ENCODE measurements around the gene RNF43.

RNF43 gene

DNA sequence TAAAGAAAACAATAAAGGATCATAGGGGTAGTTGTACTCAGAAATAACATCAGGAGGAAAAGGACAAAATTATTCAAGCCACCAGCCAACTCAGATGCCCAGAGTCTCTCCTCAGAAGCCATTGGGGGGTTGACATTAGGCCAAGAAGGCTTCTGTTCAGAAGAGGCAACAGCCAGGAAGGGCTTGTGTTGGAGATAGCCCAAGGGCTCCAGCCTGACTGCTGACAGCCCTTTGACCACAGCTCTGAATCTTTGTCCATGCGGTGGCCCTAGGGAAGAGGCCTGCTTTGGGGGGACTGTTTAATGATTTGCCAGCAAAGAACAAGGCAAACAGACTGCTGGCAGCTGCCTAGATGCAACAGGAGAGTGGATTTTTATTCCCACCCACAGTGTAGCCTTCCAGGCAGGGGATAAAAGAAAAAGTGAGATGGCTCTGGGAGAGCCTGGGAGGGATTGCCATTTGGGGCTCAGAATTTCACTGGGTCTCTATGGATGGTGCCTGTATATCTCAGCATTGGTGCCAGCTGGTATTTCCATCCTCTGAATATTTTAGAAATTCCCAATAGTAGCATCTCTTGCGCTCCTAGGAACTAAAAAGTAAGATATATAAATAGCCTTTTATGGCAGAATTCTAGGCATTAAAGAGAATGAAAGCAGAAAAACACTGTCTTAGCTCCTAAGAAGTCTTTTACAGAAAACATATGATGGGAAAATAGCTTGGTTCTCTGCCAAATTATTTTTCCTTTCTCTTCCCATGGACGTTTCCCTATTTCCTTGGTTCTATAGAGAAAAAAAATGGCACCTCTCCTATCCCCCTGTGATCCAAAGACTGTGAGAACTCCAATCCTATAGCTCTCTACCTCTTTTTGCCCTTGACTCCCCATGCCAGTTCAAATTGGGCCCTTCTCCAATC, 36.0 kb downstream of the RNF43 start:
- DNase-seq (ENCODE audit: low read depth, low spot score), result peak; percentile 68

DNA sequence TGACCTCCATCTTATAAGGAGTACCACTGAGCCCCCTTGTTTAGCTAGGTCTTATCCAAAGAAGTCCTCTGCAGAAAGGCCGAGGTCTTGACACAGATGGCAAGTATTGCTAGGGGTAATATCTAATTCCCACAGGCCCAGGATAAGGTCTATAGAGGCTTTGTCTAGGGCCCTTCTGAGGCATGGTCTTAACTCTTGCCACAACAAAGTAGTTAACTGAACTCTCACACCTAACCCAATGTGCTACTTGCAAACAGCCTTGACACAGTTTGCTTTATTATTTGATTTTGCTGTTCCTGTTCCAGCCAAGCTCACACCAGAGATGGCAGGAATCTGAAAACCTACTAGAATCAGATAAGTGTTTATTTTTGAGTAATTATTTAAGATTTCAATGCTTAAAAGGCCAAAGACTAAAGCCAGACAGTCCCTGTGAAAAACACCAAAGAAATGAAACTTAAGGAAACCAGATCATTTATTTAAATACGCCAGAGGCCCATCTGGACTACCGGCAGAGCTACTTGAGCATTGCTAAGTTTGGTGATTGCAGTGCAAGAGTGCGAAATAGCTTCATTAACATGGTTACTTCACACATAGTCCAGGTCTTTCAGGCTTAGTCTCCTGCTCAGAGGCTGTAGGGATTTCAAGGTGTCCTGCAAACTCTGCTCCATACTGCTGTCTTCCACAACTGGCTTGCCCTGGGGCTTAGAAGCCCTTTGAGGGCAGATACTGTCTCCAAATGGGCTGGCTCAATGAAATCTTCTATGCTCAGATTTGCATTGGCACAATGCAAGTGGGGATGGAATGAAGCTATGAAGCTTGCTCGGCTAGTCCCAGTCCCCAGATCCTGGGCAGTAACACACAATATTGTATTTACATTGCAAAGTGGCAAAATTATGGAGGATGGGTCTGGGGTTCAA, 36.9 kb downstream of the RNF43 start:
- DNase-seq (ENCODE audit: low read depth, low spot score), result peak; percentile 32

DNA sequence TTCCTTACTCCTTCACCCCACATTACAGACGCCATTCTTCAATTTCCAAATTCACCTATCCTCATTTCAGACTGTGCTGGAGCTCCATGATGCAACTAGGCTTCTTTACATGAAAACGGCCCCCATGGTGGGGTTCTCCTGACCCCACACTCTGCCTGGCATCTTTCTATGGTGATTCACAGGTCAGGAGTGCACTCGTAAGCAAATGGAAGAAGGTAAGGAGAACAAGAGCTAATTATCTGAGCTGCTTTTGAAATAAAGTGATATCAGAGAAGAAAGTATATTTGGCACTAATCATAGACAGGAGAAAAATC, 37.9 kb downstream of the RNF43 start:
- DNase-seq (ENCODE audit: low read depth, low spot score), result no peak

DNA sequence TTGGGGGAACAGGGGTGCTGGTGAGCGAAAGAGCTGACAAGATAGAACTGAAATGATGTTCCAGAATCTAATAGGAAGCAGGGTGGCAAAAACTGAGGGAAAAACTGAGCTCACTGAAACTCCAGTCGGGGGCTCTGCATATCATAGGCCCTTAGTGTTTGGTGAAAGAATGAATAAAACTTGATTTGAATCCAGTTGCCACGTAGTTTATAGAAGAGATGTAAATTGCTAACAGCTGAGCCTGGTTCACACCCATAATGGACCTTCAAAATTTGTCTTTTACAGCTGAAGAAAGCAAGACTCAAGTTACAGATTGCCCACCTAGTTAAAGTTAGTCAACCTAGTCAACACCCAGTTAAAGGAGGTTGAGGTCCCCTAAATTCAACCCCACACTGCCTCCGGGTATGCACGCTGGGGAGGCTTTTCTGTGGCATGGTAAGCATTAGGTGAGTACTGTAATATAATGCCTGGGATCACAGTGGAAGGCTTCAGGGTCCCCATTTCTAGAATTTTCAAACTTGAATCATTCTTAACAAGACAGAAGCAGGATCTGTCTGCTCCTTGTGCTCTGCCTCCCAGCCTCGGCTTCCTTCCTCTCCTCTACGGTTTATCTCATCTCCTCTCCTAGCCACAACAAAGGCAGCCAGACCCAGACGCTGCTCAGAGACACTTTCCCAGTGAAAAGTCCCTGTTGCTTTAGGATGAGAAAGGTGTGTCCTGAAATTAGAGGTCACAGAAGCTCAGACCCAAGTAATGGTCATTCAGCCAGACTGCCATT, 38.4 kb downstream of the RNF43 start:
- peak; percentile 32 for DNase-seq (ENCODE audit: low read depth, low spot score)

DNA sequence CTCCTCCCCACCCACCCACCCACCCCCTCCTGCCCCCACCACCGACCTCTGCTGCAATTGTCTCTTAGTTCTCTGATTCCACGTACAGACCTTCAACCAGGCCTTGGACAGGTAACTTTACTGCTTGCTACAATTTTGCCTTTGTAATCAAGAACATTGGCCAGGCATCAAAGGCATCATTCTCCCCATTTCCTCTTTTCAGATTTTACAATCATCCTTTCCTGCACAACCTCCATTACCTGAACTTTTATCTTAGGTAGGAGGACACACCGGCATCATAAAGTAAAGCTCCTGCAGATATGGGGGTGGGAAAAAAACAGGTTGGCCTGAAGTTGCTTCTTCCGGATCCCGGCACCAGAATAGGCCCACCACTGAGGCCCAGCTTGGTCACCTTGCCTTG, 39.7 kb downstream of the RNF43 start:
- no peak for DNase-seq (ENCODE audit: low read depth, low spot score)

DNA sequence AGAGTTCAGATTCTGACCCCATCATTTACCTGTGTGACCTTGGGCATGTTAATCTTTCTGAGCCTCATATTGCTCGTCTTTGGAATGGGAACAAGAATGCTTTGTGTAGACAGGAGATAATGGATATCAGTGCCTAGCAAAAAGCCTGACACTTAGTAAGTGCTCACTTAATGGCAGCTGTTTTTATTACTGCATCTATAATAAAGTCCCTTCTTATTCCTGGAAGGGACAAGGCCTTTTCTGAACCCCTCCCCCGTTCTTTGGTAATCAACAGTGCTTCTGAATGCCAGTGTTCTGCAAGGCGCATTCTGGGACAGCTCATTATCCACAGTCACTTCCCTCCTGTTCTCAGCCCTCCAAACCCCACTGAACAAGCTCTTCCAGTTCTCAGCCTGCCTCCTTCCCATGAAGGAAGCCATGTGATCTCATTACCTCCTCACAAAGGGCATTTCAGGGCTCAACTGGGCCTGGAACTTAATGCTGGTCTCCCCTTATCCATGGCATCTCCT, 40.2 kb downstream of the RNF43 start:
- peak; percentile 91 for DNase-seq (ENCODE audit: low read depth, low spot score)

DNA sequence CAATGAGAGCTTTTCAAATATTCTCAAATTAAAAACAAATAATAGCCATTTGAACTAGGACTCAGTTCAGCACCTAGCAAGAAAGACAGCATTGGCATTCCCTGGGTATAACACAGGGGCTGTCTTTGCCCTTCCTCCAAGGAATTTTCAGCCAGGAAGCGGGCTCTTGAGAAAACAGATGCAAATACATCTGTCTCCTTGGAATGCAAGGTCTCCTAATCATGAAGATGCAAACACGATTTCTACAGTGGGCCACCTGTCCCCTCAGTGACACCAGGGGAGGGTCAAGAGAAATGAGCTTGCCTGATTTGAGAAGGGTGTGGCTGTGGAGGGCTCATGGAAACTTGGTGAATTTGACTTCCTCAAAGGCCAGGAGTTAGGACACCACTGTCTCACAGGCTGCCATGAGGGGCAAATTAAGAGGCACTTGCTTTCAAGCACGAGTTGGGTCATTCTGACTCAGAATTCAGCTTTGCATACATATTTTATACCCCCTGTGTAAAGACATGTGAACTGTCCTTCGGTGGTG, 40.8 kb downstream of the RNF43 start:
- DNase-seq (ENCODE audit: low read depth, low spot score), result no peak

DNA sequence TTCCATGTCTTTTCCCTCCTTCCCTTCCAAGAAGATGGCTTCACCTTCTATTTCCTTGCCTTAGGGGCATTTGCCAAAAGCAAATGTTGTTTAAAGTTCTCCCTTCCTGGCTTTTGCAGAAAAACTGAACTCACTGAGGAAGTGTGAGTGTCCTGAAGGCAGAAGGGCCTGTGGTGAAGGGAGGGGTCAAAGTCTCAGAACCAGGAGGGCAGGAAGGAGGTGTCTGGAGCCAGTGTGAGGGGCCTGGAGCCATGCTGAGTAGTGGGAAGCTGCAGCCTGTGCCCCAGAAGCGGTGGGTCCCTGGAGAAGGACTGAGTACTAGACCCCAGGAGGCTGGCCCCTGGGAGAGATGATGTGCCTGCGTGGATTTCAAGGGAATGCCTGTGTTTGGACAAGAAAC, 41.5 kb downstream of the RNF43 start:
- DNase-seq (ENCODE audit: low read depth, low spot score), result peak; percentile 37

DNA sequence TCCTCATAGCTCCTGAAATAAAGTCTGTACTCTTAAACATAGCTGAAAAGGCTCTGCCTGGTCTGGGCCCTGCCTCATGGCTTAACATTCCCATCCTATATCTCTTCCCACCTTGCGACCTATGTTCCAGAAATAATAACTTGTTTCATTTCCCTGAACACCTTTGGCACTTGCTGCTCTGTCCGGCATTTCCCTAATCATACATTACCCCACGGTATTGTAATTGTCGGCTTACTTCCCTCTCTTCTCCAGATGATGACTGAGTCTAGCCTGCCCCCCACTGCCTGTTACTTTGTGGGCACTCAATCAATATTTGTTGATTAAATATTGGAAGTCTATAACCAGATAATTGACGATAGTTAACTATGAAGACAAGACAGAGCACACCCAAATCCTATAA, 42.1 kb downstream of the RNF43 start:
- DNase-seq (ENCODE audit: low read depth, low spot score), result no peak

DNA sequence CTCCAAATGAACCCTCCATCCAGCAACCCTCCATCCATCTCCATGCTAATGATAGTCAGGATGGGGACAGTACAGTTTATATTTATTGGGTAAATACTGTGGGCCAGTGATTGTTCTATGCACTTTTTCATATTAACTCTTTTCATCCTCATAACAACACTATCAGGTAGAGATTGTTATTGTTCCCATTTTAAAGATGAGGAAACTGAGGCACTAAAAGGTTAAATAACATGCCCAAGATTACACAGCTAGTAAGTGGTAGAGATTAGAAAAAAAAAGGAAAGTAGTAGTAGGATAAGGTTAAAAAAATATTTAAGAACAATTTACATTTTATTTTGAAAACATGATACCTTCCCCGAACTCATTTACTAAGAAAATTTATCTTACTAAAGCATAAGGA, 43.4 kb downstream of the RNF43 start:
- DNase-seq (ENCODE audit: low read depth, low spot score), result no peak

DNA sequence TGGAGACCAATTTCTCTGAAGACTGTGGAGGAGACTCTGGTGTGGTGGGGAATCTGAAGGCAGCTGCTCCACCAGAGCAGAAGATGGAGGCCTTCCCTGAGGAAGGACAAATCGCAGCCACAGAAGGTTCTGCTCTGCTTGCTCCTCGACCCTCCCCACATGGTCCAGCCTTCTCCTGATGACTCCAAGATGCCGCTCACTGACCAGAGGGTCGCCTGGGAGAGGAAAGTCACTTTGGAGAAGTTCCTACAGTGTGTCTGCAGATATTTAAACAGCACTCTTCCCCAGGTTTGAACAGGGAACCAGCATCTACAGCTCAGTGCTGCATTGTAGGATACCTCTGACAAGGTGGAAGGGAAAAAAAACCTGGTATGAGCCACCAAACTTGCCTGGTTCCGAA, 44.3 kb downstream of the RNF43 start:
- no peak for DNase-seq (ENCODE audit: low read depth, low spot score)

DNA sequence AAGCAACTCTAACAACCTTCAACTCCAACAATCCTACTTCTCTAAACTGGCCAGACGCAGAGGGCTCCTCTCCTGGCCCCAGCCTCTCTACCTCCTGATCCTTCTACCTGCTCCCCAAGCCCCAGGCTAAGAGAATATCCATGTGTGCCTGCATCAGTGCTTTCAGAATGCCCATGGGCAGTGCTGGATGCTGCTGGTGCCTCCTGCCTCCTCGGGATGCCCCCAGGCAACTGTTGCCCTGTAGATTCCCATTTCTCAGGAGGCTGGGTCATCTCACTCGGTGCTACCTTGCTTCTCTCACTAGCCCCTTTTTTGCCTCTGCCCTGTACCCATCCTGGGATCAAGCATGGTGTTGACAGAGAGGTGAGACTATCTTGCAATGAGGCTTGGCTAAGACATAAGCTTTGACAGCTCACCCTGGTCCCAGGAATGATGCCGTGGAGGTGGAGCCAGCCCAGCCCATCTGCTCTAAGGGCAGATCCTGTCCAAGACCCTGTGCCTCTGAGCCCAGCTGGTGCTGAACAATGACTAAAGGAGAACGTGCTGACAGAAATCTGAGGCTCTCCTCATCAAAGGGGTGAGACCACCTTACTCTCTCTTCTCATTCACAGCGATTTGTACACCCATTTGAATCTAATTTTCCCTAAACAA, 45.9 kb downstream of the RNF43 start:
- DNase-seq (ENCODE audit: low read depth, low spot score), result no peak

DNA sequence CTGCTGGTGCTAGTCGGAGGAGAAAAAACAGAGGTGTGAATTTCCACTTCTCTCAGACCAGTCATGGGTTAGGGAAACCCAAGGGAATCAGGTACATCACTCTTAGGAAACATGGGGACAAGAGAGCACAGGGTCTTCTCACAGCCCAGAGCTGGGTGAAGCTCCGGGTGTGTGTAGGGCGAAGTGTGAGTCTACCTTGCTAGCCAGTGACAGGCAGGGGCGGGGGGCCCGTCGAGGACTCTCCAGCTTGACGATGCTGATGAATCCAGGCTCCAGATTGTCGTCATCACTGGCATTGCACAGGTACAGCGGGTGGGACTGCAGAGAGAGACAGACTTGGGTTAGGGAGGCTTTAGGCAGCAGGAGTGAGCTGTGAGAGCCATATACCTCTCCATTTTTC, 46.6 kb downstream of the RNF43 start:
- DNase-seq (ENCODE audit: low read depth, low spot score), result no peak

DNA sequence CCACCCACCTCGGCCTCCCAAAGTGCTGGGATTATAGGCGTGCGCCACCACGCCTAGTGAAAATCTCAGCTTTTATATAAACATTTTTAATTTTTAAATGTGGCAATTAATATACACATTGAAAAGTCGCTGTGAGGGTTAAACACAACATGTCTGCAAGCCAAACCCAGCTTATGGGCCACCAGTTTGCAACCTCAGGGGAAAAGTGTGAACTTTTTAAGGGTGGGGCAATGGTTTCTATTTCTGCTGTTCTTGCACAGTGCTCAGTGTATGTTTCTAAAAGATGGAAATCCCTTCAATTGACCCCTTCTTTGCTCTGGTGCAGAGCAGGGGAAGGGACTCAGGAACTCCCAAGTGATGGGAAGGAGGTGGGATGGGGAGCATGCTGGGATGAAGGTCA, 47.0 kb downstream of the RNF43 start:
- no peak for DNase-seq (ENCODE audit: low read depth, low spot score)

DNA sequence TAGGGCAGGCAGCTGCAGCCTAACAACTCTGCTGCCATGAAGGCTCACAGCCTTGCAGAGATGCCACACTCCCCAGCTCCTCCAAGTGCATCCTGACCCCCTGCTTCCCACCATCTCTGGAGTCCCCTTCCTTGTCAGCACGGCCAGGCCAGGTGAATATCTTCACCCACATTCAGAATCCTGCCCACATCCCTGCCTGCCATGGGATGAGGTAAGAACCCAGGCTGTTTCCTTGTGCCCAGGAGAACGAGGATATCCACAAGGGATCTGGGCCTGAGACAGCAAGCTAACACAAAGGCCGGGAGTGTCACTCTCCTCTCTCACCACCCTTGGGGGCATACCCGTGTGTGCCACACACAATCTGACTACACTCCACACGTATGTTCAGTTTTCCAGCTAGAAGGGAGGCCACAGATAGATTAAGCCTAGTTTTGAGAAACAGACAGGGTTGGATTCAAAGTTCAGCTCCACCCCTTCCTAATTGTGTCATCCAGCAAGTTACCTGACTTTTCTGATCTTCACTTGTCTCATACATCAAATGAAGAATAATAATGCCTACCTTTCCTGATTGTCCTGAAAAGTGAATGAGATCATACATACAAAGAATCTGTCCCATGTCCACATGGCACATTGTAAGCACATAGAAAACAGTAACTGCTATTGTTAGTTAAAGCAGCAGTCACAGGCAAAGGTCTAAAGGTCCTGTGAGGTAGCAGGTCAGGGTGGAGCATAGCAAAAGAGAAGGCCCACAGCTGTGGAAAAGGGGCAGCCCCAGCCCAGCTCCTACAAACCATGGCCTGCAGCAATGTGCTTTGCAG, 47.9 kb downstream of the RNF43 start:
- no peak for DNase-seq (ENCODE audit: low read depth, low spot score)

DNA sequence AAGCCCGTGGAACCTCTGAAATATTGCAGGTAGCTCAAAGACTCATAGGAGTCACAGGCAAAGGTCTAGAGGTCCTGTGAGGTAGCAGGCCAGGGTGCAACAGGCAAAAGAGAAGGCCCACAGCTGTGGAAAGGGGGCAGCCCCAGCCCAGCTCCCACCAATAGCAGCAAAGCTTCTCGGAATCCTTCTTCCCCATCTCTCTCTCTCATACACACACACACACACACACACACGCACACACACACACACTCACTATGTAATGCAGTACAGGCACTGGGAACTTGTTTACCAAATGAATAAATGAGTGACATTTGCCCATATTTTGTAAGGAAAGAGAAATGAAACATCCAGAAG, 48.5 kb downstream of the RNF43 start:
- DNase-seq (ENCODE audit: low read depth, low spot score), result no peak

Data from ELF-1 (cell line).